ENCODE results near the gene TMEM223. TPM values are rescaled to one million over a fixed set of nuclear protein-coding genes. Genes with fewer than 3 reads are reported as not detected.

TMEM223 gene
- total and polyA plus RNA-seq, 9 of the 15 experiments (the other 6 are each of a cell fraction or from before 2014, with no cell fraction given) = 5.9 to 34.5 (median 19.6) TPM

- TF ChIP-seq ZBTB33 (CRISPR knock-in tag; IDR thresholded peaks at IDR 0.05) (peak; percentile 88), ETV5 (CRISPR knock-in tag; IDR thresholded peaks at IDR 0.05; ENCODE audit: low read depth) (peak; percentile 68; the same call in 1 of the 2 replicates), HMBOX1 (IDR thresholded peaks at IDR 0.05) (no peak), CREB1 (IDR thresholded peaks at IDR 0.05) (peak; percentile 99), CREB1 (CRISPR knock-in tag; IDR thresholded peaks at IDR 0.05) (peak; percentile 99), RCOR1 (IDR thresholded peaks at IDR 0.05; ENCODE audit: borderline replicate concordance in 1 of 2, low read depth in 2 of 2, low read length in 2 of 2) (no peak), U2AF1 (optimal IDR thresholded peaks at IDR 0.05; ENCODE audit: low read depth, low read length) (peak; percentile 56), CEBPB (tag; IDR thresholded peaks at IDR 0.05) (0 out of 2 replicates have a peak, but pooled peaks have one; percentile 16), RBFOX2 (IDR thresholded peaks at IDR 0.05; ENCODE audit: low read depth, low read length) (peak; percentile 100), ZNF197 (CRISPR knock-in tag; IDR thresholded peaks at IDR 0.05; ENCODE audit: low read depth) (no peak), ZNF644 (tag; IDR thresholded peaks at IDR 0.05; ENCODE audit: low read depth) (no peak), FOXJ2 (tag; IDR thresholded peaks at IDR 0.05) (no peak), RFX1 (IDR thresholded peaks at IDR 0.05) (no peak), KHSRP (IDR thresholded peaks at IDR 0.05) (peak; percentile 57; the same call in 1 of the 2 replicates), ZNF444 (CRISPR knock-in tag; IDR thresholded peaks at IDR 0.05) (no peak), MED1 (CRISPR knock-in tag; IDR thresholded peaks at IDR 0.05; ENCODE audit: borderline replicate concordance) (0 out of 2 replicates have a peak, but pooled peaks have one; percentile 54), ZNF239 (CRISPR knock-in tag; IDR thresholded peaks at IDR 0.05) (no peak; the same call in 1 of the 2 replicates)
- TF ChIP-seq, protein P1, sequence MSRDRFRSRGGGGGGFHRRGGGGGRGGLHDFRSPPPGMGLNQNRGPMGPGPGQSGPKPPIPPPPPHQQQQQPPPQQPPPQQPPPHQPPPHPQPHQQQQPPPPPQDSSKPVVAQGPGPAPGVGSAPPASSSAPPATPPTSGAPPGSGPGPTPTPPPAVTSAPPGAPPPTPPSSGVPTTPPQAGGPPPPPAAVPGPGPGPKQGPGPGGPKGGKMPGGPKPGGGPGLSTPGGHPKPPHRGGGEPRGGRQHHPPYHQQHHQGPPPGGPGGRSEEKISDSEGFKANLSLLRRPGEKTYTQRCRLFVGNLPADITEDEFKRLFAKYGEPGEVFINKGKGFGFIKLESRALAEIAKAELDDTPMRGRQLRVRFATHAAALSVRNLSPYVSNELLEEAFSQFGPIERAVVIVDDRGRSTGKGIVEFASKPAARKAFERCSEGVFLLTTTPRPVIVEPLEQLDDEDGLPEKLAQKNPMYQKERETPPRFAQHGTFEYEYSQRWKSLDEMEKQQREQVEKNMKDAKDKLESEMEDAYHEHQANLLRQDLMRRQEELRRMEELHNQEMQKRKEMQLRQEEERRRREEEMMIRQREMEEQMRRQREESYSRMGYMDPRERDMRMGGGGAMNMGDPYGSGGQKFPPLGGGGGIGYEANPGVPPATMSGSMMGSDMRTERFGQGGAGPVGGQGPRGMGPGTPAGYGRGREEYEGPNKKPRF (IDR thresholded peaks at IDR 0.05; ENCODE audit: low read depth, low read length) = no peak
- TF ChIP-seq, protein P2, sequence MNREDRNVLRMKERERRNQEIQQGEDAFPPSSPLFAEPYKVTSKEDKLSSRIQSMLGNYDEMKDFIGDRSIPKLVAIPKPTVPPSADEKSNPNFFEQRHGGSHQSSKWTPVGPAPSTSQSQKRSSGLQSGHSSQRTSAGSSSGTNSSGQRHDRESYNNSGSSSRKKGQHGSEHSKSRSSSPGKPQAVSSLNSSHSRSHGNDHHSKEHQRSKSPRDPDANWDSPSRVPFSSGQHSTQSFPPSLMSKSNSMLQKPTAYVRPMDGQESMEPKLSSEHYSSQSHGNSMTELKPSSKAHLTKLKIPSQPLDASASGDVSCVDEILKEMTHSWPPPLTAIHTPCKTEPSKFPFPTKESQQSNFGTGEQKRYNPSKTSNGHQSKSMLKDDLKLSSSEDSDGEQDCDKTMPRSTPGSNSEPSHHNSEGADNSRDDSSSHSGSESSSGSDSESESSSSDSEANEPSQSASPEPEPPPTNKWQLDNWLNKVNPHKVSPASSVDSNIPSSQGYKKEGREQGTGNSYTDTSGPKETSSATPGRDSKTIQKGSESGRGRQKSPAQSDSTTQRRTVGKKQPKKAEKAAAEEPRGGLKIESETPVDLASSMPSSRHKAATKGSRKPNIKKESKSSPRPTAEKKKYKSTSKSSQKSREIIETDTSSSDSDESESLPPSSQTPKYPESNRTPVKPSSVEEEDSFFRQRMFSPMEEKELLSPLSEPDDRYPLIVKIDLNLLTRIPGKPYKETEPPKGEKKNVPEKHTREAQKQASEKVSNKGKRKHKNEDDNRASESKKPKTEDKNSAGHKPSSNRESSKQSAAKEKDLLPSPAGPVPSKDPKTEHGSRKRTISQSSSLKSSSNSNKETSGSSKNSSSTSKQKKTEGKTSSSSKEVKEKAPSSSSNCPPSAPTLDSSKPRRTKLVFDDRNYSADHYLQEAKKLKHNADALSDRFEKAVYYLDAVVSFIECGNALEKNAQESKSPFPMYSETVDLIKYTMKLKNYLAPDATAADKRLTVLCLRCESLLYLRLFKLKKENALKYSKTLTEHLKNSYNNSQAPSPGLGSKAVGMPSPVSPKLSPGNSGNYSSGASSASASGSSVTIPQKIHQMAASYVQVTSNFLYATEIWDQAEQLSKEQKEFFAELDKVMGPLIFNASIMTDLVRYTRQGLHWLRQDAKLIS (CRISPR knock-in tag; IDR thresholded peaks at IDR 0.05) = peak; percentile 99
Measured at GRCh38 chr11:62805076-62805892, 13.5 kb upstream of the TMEM223 start, which contains the start of gene NXF1 (continued).

All from K562 (cell line).